ENCODE measurements around the gene KDM2A.
"Not testable (repeated sequence)": the region's sequence is repeated elsewhere in the genome, so short reads cannot be mapped to it uniquely, and the experiment has no call there.

The KDM2A gene

GRCh38 chr11:67126986-67127385, 7.9 kb downstream of the KDM2A start:
- peaks cover 32% of the 10 kb centered on the region for H3K79me2 ChIP-seq
- no peak overlapping the region for H2AFZ ChIP-seq
- H3K27ac ChIP-seq: no peak overlapping the region
- H3K4me1 ChIP-seq: no peaks in the 10 kb centered on the region
- no peak overlapping the region for H3K4me2 ChIP-seq (ENCODE audit: low read length)
- TF ChIP-seq CTCF (IDR thresholded peaks at IDR 0.05): no peak
- H3K9me3 ChIP-seq (ENCODE audit: control insufficient read depth, low read length): no peaks in the 10 kb centered on the region
- no peak overlapping the region for H3K9ac ChIP-seq
- H3K36me3 ChIP-seq (ENCODE audit: control insufficient read depth, insufficient read depth, low read length): no peaks in the 10 kb centered on the region
- H3K4me3 ChIP-seq (ENCODE audit: low read depth, low read length): no peak overlapping the region
- H3K27me3 ChIP-seq (ENCODE audit: control insufficient read depth, insufficient read depth, low read length): no peaks in the 10 kb centered on the region

GRCh38 chr11:67130861-67131260, 11.8 kb downstream of the KDM2A start:
- not testable (repeated sequence) for H3K9me3 ChIP-seq (ENCODE audit: control insufficient read depth, low read length); H3K4me3 ChIP-seq (ENCODE audit: low read depth, low read length); H2AFZ ChIP-seq; H3K4me2 ChIP-seq (ENCODE audit: low read length); H3K4me1 ChIP-seq; H3K9ac ChIP-seq; H3K36me3 ChIP-seq (ENCODE audit: control insufficient read depth, insufficient read depth, low read length); H3K27me3 ChIP-seq (ENCODE audit: control insufficient read depth, insufficient read depth, low read length); H3K27ac ChIP-seq
- peaks cover 19% of the 10 kb centered on the region for H3K79me2 ChIP-seq

- peaks cover 22% of the 10 kb centered on the region for H3K79me2 ChIP-seq
Measured at GRCh38 chr11:67136156-67136555, 17.1 kb downstream of the KDM2A start.

GRCh38 chr11:67138922-67139321, 19.9 kb downstream of the KDM2A start:
- H3K9me3 ChIP-seq (ENCODE audit: control insufficient read depth, low read length): no peaks in the 10 kb centered on the region
- H3K79me2 ChIP-seq: peaks cover 13% of the 10 kb centered on the region
- no peaks in the 10 kb centered on the region for H3K36me3 ChIP-seq (ENCODE audit: control insufficient read depth, insufficient read depth, low read length)
- no peak overlapping the region for H3K4me2 ChIP-seq (ENCODE audit: low read length)
- no peak overlapping the region for H3K27ac ChIP-seq
- H3K9ac ChIP-seq: no peak overlapping the region
- H3K27me3 ChIP-seq (ENCODE audit: control insufficient read depth, insufficient read depth, low read length): no peaks in the 10 kb centered on the region
- H2AFZ ChIP-seq: no peak overlapping the region
- no peak overlapping the region for H3K4me3 ChIP-seq (ENCODE audit: low read depth, low read length)
- no peak for TF ChIP-seq CTCF (IDR thresholded peaks at IDR 0.05)
- no peaks in the 10 kb centered on the region for H3K4me1 ChIP-seq

More at GRCh38 chr11:67136156-67136555, 17.1 kb downstream of the KDM2A start:
- no peaks in the 10 kb centered on the region for H3K4me1 ChIP-seq
- no peaks in the 10 kb centered on the region for H3K9me3 ChIP-seq (ENCODE audit: control insufficient read depth, low read length)
- no peak overlapping the region for H3K4me3 ChIP-seq (ENCODE audit: low read depth, low read length)
- no peaks in the 10 kb centered on the region for H3K36me3 ChIP-seq (ENCODE audit: control insufficient read depth, insufficient read depth, low read length)
- H3K27me3 ChIP-seq (ENCODE audit: control insufficient read depth, insufficient read depth, low read length): no peaks in the 10 kb centered on the region
- H3K27ac ChIP-seq: no peak overlapping the region
- no peak overlapping the region for H3K9ac ChIP-seq
- no peak overlapping the region for H3K4me2 ChIP-seq (ENCODE audit: low read length)
- no peak for TF ChIP-seq CTCF (IDR thresholded peaks at IDR 0.05)
- H2AFZ ChIP-seq: no peak overlapping the region

- H3K27me3 ChIP-seq (ENCODE audit: control insufficient read depth, insufficient read depth, low read length): no peaks in the 10 kb centered on the region
- no peak overlapping the region for H3K4me2 ChIP-seq (ENCODE audit: low read length)
- H3K27ac ChIP-seq: no peak overlapping the region
- no peak overlapping the region for H2AFZ ChIP-seq
- TF ChIP-seq CTCF (IDR thresholded peaks at IDR 0.05): no peak
- peaks cover 16% of the 10 kb centered on the region for H3K79me2 ChIP-seq
- H3K36me3 ChIP-seq (ENCODE audit: control insufficient read depth, insufficient read depth, low read length): no peaks in the 10 kb centered on the region
- no peaks in the 10 kb centered on the region for H3K4me1 ChIP-seq
- no peak overlapping the region for H3K9ac ChIP-seq
- H3K9me3 ChIP-seq (ENCODE audit: control insufficient read depth, low read length): no peaks in the 10 kb centered on the region
- H3K4me3 ChIP-seq (ENCODE audit: low read depth, low read length): no peak overlapping the region
Measured at GRCh38 chr11:67146516-67147226, 27.6 kb downstream of the KDM2A start.
